Panc1 (cell line): ENCODE data around the gene GID4.

ENCODE experiments used
- POLR2AphosphoS5 ChIP-seq: IDR thresholded peaks from 2 replicates; pipeline ENCODE4 v1.6.1; 2012; ENCODE audit warnings: mild to moderate bottlenecking, low read depth, low read length, moderate library complexity
- TF ChIP-seq, protein P1 (sequence below): fragments of 450-650 bp; IDR thresholded peaks from 2 replicates; pipeline ENCODE4 v1.5.1; 2017; ENCODE audit warnings: mild to moderate bottlenecking

DNA sequence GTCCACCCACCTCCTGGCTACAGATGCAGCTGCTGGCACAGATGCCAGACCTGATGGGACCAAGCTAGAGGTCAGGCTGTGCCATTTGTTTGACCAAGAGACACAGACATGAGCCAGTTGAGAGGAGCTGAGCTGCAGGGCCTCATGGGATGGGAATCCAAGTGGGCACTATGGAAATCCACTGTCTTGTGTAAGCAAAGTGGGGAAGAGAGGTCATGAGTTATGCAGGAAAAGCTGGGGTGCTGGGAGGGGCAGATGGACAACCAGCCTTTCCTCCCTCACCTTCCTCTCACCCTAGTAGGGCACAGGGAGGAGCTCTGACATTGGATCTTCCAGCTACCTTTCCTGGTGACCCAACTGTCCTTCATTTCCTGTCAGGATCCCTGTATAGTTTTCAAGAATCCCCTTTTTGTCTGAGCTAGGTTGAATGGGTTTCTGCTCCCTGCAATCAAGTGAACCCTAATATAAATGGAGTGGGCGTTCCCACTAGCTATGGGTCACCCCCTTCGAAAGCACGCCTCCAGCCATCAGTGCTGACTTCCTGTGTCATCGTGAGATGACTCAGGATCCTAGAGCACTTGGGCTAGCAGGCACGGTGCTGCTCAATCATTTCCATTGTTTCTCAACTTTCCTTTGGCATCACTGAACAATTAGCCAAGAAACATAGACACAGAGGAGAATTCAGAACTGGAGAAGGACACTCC is 13.8 kb upstream of the GID4 start:
- TF ChIP-seq, protein P1, sequence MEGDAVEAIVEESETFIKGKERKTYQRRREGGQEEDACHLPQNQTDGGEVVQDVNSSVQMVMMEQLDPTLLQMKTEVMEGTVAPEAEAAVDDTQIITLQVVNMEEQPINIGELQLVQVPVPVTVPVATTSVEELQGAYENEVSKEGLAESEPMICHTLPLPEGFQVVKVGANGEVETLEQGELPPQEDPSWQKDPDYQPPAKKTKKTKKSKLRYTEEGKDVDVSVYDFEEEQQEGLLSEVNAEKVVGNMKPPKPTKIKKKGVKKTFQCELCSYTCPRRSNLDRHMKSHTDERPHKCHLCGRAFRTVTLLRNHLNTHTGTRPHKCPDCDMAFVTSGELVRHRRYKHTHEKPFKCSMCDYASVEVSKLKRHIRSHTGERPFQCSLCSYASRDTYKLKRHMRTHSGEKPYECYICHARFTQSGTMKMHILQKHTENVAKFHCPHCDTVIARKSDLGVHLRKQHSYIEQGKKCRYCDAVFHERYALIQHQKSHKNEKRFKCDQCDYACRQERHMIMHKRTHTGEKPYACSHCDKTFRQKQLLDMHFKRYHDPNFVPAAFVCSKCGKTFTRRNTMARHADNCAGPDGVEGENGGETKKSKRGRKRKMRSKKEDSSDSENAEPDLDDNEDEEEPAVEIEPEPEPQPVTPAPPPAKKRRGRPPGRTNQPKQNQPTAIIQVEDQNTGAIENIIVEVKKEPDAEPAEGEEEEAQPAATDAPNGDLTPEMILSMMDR = no peak
- TF ChIP-seq POLR2AphosphoS5 = no peak
